ENCODE results near the gene HCLS1.
"Not testable (repeated sequence)": the region's sequence is repeated elsewhere in the genome, so short reads cannot be mapped to it uniquely, and the experiment has no call there.

Gene HCLS1

GRCh38 chr3:121594850-121595249 lies 65.9 kb downstream of the HCLS1 start:
- no peak for DNase-seq

- DNase-seq = not testable (repeated sequence)
Measured at GRCh38 chr3:121593806-121594205, 66.9 kb downstream of the HCLS1 start.

GRCh38 chr3:121592856-121593702 lies 67.6 kb downstream of the HCLS1 start, which contains the start of gene FBXO40:
Gene FBXO40, plus strand, starts transcription at chr3:121593379. Its CDS starts 27,197 bp downstream, at chr3:121620576.
- DNase-seq = no peak

GRCh38 chr3:121584418-121584817 lies 76.3 kb downstream of the HCLS1 start:
- no peak for DNase-seq

GRCh38 chr3:121581691-121582090 lies 79.0 kb downstream of the HCLS1 start:
- no peak for DNase-seq

All from activated CD4-positive, alpha-beta T cell treated with anti-CD3 and anti-CD28 coated beads, Interleukin-10, Interleukin-2, amounts not matched to agents 100 ng/mL and 50 ng/mL, durations not matched to agents 16 hours and 8 hours (primary cell).